ENCODE measurements around the gene RFPL3.
"Not testable (repeated sequence)": the region's sequence is repeated elsewhere in the genome, so short reads cannot be mapped to it uniquely, and the experiment has no call there.

The RFPL3 gene

DNA sequence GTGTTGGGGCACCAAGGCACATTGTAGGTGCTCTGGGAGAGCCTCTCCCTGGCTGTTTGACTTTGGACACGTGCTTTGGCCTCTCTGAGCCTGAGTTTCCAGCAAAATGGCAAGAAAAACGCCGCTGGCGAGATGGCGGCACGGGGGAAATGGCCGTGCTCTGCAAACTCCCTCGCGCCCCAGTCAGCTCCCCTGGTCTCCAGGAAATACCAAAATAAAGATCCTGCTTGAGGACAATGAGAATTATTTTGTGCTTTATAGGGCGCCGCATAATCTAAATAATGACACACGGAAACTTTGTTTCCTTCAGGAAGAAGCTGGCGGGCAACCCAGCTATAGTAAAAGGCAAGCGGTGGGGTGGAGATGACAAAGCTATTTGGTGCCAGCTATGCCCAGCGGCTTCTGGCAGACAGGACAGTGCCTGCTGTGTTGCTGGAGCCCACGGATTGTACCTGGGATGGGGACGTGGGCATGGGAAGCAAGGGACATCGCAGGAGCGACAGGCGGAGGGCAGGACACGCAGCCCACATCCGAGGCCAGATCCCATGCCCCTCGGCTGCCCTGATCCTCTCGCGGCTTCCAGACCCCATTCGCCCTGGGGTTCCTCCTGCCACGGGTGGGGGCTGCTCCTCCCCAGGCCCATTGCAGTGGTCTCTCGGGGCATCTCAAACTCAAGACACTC is 26.3 kb upstream of the RFPL3 start:
- DNase-seq = no peak

DNA sequence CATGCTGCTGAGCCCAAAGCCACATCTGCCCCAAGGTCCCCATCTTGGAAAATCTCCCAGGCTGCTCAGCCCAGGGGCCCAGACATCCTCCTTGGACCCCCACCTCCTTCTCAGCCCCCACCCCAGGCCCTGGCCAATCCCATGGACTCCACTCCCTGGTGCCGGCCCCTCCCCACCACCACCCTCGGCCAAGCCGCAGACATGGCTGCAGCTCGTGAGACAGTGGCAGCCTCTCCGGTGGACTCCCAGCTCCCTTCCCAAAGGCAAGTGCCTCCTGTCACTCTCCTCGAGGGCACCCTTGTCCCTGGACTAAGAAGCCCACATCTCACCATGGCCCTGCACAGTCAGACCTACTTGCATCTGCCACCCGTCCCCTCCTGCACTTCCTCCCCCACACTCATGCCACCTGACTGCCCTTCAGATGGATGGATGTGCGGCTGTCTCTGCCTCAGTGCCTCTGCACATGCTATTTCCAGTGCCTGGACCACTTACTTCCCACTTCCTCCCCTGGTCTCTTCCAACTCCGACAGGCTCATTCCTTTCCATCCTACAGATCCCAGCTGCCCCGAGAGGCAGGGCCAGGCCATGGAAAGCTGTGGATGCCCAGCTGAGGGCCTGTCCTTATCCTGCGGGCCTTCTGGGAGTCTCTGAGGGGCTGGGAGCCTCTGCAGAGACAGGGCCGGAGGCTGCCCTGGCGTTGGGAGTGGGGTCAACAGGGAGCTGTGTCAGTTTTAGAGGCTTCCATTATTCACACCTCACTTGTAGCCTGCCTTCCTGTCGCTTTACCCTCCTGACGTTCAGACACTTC is 25.5 kb upstream of the RFPL3 start:
- DNase-seq = no peak

DNA sequence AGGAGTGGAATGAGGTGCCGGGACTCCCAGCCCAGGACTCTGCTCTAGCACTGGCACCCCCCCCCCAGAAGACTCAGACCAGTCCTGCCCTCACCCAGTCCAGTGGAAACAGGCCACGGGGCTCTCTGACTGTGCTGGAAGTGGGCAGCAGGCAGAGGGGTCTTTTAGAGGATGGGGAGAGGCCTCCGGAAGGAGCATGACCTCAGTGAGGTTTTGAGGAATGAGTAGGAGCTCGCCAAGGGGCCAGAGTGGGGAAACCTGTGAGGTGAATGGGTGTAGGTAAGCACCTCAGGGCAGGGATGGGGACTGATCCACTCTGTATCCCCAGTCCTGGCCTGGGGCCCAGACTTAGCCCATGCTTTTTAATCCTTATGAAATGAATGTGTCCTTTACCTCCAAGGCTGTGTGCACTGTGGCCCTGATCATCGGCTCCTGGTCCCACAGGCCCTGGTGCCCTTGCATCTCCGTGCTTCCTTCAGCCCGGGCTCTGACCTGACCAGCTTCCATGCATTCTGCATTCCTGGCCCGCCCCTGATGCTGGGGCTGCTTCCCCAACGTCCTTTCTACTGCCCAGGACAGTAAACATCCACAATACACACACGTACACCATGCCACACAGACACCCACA is 24.4 kb upstream of the RFPL3 start:
- DNase-seq = no peak

DNA sequence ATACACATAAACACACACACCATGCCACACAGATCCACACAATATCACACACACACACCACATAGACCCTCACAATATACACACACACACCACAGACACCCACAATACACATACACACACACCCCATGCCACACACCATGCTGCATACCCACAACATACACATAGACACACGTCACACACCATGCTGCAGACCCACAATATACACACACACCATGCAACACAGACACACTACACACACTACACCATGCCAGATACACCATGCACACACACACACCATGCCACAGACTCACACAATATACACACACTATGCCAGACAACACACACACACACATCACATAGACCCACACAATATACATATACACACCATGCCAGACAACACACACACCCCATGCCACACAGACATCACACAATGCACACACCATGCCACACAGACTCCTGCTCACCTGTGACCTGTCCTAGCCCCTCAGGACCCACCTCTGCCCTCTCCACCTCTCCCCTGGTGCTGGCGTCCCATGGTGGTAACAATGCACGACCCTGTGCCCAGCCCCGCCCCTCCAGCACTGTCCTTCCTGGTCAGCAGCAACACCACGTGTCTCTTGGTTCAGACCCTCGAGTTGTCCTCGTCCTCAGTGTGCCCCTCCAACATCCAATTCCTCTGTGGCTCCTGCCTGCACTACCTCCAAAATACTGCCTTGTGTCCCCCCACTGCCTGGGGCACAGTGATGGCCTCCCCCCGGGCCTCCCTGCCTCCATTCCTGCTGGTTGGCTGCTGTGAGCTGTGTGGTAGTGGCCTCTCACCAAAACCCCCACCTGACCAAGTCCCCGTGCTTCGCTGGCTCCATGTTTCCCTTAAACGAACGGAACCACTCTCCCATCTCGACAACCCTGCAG is 23.7 kb upstream of the RFPL3 start:
- DNase-seq = no peak

DNA sequence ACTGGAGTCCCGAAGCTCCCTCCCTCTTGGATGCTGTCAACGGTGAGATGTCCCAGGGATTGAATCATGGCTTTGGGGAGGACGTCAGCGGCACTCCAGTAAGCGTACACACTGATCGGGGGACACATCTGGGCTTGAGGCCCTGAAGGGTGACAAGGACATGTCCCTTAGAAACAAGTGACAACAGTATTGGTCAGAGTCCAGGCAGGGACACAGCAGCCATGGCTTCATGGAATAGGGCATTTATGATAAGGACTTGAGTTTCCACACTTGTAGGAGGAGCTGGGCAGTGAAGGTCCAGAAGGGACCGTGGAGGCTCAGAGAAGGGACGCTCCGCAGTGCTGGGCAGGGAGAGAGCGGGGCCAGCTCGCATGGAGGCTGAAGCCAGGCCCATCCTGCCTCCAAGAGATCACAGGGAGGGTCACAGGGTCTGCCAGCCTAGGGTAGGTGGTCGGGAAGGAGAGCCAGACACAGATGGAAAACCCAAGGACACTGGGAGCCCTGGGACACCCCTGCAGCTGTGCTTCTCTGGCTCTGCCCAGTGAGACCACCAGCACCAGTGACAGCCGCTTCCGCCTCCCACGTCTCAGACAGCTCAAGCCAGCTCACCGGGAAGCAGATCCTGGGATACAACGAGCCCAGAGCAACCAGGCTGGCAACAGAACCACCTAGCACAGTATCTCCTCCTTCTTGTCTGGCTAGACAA is 22.9 kb upstream of the RFPL3 start:
- DNase-seq = no peak

DNA sequence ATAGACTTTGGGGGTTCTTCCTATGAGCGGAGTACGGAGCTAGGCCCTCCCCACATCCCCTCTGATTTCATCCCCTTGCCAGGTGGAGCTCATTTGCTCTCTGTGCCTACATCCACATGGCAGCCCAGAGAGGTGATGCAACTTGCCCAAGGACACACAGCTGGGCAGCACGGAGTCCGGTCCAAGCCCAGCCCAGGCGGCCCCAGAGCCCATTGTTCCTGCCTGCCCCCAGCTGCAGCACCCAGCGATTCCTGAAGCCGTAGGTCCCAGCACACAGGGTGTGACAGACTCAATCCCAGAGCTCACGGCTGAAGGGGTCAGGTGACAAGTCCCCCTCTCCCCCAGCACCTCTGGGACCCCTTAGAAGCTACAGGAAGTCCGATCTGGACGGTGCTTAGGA is 22.2 kb upstream of the RFPL3 start:
- DNase-seq = no peak

DNA sequence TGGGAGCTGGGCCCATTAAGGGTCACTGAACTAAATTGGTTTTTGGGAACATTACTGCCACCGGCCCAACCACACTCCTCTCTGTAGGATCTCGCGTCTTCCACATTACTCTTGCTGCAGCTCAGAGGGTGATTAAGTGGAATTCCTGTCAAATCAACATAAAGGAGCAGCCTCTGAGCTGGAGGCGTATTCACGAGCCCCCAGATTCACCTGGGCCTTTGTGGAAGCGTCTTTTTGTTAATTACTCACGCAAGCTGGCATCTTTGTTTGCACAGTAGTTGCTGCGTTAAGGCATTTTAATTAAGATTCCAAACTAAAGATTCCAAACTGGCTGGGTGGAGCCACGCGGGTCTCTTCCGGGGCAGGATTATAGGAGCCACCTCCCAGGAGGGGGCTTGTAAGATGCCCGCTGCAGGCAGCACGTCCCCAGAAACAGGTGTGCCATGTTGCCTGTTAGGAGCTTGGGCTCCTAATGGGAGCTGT is 21.5 kb upstream of the RFPL3 start:
- DNase-seq = no peak

DNA sequence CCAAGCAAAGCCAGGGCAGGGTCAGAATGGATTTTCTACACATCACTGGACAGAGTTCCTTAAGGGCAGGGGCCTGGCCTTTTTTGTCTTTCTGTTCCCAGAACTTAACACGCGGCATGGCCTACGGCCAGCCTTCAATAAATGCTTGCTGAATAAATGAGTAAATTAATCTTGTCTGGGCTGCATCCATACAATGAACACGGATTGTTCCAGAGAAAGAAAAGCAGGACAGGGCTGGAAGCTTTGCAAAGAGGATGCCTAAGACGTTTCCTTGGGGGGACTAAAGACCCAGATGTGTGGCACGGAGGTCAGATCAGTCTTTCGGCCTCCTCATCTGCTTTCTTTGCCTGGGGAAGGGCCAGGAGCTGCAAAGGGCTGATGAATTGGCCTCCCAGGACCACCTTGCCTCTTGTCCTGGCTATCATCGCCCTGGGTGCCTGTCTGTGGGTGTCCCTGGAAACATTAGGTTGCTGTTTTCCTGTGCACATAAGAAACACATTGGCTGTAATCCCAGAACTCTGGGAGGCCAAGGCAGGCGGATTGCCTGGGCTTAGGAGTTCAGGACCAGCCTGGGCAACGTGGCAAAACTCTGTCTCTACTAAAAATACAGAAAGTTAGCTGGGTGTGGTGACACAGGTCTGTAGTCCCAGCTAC is 20.8 kb upstream of the RFPL3 start:
- DNase-seq = no peak

DNA sequence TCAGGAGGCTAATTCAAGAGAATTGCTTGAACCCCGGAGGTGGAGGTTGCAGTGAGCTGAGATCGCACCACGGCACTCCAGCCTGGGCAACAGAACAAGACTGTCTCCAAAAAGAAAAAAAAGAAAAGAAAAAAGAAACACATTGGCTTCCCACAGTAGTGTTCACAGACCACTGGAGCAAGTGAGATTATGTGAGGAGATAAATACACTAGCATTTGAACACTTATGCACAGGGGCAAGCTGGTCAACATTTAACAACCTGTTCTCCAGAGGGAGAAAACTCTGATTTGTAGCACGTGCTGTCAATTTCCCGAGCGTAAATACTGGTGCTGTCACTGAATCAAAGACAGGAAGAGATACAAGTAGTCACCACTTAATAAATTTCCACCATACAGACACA is 20.2 kb upstream of the RFPL3 start:
- DNase-seq = not testable (repeated sequence)

DNA sequence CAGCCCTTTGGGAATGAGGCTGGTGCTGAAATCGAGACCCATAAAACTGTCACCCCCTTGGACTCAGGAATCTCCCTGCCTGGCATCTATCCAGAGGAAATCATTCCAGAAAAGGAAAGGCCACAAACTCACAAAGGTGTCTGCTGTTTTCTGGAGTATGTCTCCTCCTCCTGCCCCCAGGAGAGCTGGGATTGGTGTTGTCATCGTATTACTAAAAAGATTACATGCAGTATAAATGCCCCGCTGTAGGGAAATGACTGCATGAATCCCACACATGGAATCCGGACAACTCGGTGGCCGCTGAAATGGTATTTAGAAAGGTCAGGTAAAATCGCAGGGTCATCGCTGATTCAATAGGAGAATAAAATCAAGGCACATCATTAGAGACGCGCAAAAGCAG is 18.9 kb upstream of the RFPL3 start:
- DNase-seq = no peak

DNA sequence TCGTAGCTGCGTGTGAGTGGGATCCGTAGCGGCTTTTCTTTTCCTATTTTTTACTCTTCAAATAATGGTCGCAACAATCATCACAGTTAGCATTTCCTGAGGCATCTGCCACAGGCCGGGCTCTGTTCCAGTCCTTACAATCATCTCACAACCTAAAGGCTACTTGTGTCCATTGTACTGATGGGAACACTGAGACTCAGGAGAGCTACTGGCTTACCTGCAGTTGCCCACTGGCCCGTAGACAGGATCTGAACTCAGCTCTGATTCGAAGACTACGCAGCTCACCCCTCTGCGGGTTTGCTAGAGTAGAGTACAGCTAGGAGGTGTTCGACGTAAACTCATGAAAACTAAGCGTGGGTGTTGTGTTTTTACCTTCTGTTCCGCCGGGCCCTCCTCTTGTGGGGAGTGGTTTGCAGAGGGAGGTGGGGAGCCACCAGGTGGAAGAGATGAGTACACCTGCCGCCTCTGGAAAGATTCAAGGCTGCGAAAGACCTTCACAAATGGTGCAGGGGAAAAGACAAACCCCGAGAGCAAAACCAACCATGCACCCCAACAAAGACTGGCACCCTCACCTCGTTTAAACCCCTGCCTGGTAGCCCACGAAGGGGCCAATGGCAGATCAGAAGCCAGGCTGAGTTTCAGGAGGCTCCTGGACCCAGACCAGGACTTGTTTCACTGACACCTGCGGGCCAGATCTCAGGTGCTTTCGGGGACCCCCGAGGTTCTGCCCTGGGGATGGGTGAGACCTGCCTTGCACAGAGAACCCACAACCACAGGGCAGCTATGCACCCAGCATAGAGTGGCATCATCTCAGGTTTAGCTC is 18.3 kb upstream of the RFPL3 start:
- no peak for DNase-seq

DNA sequence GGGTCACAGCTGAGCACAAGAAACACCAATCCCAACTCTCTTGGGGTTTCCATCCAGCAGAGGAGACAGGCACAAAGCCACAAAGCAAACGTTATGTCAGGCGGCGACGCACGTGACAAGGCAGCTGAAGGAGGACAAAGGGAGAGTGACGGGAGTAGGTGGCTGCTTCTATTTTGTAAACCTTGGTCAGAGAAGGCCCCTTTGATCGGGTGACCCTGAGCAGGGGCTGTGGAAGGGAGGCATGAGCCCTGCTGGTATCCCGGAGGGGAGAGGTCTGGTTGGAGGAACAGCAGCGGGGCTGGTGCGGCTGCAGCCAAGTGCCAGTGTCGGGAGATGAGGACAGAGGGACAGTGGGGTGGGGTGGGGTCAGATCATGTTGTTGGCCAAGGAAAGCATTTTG is 17.3 kb upstream of the RFPL3 start:
- DNase-seq = no peak

DNA sequence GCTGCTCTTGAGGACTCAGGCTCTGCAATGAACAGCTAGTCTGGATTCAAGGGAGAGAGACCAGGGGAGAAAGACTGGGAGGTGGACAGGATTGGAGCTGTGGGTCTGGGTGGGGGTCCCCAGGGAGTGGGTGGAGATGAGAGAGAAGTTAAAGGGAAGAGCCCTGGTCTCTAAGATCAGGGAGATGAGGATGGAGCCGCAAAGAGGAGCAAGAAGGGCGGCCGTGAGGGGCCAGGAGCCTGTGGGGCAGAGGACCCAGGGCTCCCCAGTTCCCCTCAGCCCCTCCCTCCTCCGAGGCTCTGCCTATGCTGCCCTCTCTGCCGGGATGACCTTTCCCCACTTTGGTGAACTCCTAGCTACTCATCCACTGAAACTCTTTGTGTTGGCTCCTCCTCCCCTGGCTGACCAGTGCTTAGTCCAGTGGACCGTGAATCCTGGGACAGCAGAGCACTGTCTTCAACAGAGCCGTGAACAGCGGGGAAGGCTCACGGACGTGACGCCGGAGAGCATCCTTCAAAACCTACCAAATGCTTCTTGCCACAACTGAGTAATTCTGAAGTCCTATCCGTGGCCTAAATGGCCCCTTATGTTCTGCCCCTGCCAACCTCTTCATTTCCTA is 16.4 kb upstream of the RFPL3 start:
- no peak for DNase-seq

DNA sequence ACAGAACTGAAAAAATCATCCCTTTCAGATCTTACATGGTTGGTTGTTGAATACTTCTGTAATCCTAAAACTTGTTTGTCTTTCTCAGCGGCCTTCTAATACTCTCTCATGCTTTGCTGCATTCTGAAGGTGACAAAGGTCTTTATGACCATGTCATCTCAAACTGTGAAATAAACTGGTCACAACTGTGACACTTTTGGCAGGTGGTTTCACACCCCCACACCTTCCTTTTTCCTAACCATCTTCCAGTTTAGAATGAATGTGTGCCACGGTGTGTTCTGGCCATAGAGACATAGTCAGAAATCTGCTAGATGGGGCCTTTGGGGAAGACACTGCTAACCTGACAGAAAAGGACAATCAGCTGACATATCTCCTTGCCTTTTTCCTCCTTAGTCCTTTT is 14.7 kb upstream of the RFPL3 start:
- no peak for DNase-seq

DNA sequence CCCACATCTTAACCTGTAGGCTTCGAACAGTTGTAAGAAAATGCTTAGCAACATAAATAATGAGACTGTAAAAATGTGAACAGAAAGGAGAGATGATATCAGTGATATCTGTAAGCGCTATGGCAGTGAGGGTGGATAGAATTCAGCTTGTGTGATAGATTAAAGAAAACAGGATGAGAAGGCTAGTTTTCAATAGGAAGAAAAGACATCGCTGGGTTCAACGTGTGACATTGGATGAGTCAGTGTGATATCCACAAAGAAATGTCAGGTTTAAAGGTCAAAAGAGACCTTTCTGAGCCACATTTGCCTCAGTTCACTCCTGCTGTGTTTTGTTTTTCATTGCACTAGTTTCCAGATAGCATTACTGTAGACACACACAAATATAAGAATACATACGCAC is 13.7 kb upstream of the RFPL3 start:
- DNase-seq = no peak

DNA sequence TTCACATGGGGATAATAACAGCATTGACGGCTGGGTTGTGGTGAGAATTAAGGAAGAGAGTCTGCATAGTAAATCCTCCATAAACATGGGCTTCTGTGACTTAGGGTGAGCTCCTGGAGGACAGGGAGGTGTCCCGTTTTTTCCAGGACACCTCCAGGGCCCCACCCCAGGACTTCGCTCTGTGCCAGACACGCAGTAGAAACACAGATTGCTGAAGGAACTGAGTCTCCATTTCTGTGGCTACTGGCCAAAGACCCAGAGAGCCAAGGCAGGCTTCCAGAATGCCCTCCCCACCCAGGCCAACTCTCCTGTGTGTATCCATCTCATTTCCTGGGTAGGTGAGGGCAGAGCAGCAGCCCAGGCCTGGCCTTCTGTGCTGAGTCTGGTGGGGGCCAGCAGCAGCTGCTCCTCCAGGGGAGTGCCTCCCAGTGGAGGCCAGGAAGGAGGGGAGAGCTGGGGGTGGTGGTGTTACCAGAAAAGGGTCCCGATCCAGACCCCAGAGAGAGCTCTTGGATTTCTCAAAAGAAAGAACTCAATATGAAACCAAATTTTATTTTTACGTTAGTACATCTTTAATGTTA is 9.5 kb upstream of the RFPL3 start:
- DNase-seq = no peak

DNA sequence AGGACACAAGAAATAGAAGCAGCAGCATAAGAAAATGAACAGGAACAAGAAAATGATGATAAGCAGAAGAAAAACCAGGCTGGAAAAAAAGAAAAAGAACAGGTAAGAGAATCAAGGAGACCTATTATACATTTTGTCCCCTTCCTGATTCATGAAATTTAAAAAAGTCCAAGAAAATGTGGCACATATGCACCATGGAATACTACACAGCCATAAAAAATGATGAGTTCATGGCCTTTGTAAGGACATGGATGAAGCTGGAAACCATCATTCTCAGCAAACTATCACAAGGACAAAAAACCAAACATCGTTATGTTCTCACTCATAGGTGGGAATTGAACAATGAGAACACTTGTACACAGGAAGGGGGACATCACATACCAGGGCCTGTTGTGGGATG is 5.8 kb upstream of the RFPL3 start:
- not testable (repeated sequence) for DNase-seq

DNA sequence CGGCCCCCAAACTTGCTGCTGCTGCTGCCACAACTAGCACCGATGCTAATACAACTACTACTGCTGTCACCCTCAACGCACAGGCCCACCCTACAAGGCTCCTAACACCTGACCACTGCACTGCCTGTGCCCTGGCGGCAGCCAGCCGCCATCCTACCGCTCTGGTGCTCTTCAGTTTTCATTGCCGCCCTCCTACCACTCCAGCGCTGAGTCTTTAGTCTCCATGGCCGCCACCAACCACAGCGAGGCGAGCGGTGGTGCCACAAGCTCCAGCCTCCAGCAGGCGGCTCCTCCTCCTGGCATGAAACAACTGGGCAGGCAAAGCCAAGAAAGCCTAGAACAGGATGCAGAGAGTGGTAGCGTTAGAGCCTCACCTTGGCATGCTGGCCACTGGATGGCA is 5.0 kb upstream of the RFPL3 start:
- no peak for DNase-seq

DNA sequence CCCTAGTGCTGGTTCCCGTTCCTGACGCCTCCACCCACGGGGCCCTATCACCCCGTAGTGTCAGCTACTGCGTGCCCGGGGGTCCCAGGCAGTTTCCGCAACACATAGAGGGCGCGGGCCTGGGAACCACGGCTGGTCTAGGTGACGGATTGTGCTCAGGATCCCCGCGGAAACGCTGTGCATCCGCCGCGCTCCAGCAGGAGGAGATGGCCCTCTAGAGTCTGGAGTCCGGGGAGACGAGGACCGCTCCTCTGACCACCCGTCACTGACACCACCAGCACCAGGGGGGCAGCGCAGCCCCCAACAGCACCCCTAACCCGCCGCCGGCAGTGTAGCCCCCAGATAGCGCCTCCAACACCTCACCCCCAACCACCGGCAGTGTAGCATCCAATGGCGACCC is 4.4 kb upstream of the RFPL3 start:
- DNase-seq = no peak

DNA sequence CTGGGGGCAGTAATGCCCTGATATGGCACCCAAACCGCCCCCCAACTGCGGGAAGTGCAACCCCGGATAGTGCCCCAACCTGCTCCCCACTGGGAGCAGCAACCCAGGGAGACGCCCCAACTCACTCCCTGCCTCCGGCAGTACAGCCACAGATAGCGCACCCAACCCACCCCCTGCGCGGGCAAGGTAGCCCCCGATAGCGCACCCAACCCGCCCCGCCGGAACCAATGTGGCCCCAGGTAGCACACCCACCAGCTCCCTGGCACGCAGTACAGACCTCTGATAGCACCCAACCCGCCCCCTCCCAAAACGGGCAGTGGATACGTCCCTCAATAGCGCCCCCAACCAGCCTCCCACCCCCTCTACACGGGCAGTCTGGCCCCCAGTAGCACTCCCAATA is 3.8 kb upstream of the RFPL3 start:
- no peak for DNase-seq
